SK-N-SH treated with all-trans-retinoic acid at 6 μM for 48 hours (cell line): ENCODE measurements around the gene SMIM30.

ENCODE experiments used
- ATAC-seq: fragments of 200-7000 bp; cut with Tn5 transposase; 3 replicates; pipeline ENCODE4 v1.9.1; 2020; ENCODE audit warnings: mild to moderate bottlenecking, moderate library complexity
- ARNTL ChIP-seq: fragments of 450-650 bp; formaldehyde crosslinking; IDR thresholded peaks from 2 replicates; pipeline ENCODE4 v1.5.0; 2020; ENCODE audit warnings: low read depth, mild to moderate bottlenecking, moderate library complexity, borderline replicate concordance
- BACH2 ChIP-seq: fragments of 250-450 bp; sonication (Bioruptor Pico); IDR thresholded peaks from 2 replicates; pipeline ENCODE4 v1.9.0; 2021; ENCODE audit warnings: mild to moderate bottlenecking, borderline replicate concordance
- CREB5 ChIP-seq: fragments of 250-450 bp; sonication (Bioruptor Pico); IDR thresholded peaks from 2 replicates; pipeline ENCODE4 v1.5.1; 2020; ENCODE audit warnings: low read depth, mild to moderate bottlenecking, moderate library complexity
- CSRNP3 ChIP-seq: fragments of 250-450 bp; sonication (Bioruptor Pico); IDR thresholded peaks from 2 replicates; pipeline ENCODE4 v1.5.1; 2021; ENCODE audit warnings: mild to moderate bottlenecking, moderate library complexity
- ESRRG ChIP-seq: fragments of 250-450 bp; sonication (Bioruptor Pico); IDR thresholded peaks from 2 replicates; pipeline ENCODE4 v1.6.1; 2021; ENCODE audit warnings: mild to moderate bottlenecking
- GLIS3 ChIP-seq: fragments of 250-450 bp; sonication (Bioruptor Pico); IDR thresholded peaks from 2 replicates; pipeline ENCODE4 v1.5.0; 2020; ENCODE audit warnings: mild to moderate bottlenecking, moderate library complexity
- ISL1 ChIP-seq: fragments of 250-450 bp; sonication (Bioruptor Pico); IDR thresholded peaks from 2 replicates; pipeline ENCODE4 v2.1.2; 2022; ENCODE audit warnings: mild to moderate bottlenecking, moderate library complexity
- OSR1 ChIP-seq: fragments of 250-450 bp; sonication (Bioruptor Pico); IDR thresholded peaks from 2 replicates; pipeline ENCODE4 v1.8.0; 2022; ENCODE audit warnings: moderate library complexity, mild to moderate bottlenecking, inconsistent platforms
- PATZ1 ChIP-seq: fragments of 250-450 bp; sonication (Bioruptor Pico); IDR thresholded peaks from 2 replicates; pipeline ENCODE4 v1.8.0; 2020; ENCODE audit warnings: mild to moderate bottlenecking, moderate library complexity, borderline replicate concordance
- POU6F1 ChIP-seq: fragments of 250-450 bp; sonication (Bioruptor Pico); IDR thresholded peaks from 2 replicates; pipeline ENCODE4 v1.8.0; 2021; ENCODE audit warnings: low read depth, mild to moderate bottlenecking, moderate library complexity, borderline replicate concordance
- PPARA ChIP-seq: fragments of 250-450 bp; sonication (Bioruptor Pico); IDR thresholded peaks from 2 replicates; pipeline ENCODE4 v1.5.0; 2020; ENCODE audit warnings: mild to moderate bottlenecking, borderline replicate concordance
- SNAI2 ChIP-seq: fragments of 250-450 bp; sonication (Bioruptor Pico); IDR thresholded peaks from 2 replicates; pipeline ENCODE4 v1.5.0; 2020; ENCODE audit warnings: mild to moderate bottlenecking, moderate library complexity
- TCF4 ChIP-seq: fragments of 250-450 bp; sonication (Bioruptor Pico); IDR thresholded peaks from 2 replicates; pipeline ENCODE4 v1.8.0; 2021; ENCODE audit warnings: mild to moderate bottlenecking, moderate library complexity, borderline replicate concordance
- TSHZ2 ChIP-seq: fragments of 250-450 bp; sonication (Bioruptor Pico); IDR thresholded peaks from 2 replicates; pipeline ENCODE4 v1.5.0; 2020; ENCODE audit warnings: mild to moderate bottlenecking, moderate library complexity
- ZC3H10 ChIP-seq: fragments of 250-450 bp; sonication (Bioruptor Pico); IDR thresholded peaks from 2 replicates; pipeline ENCODE4 v1.5.1; 2021; ENCODE audit warnings: mild to moderate bottlenecking, moderate library complexity
- ZFP3 ChIP-seq: fragments of 250-450 bp; sonication (Bioruptor Pico); IDR thresholded peaks from 2 replicates; pipeline ENCODE4 v1.5.0; 2020; ENCODE audit warnings: mild to moderate bottlenecking, moderate library complexity
- ZFP30 ChIP-seq: fragments of 450-650 bp; formaldehyde crosslinking; IDR thresholded peaks from 2 replicates; pipeline ENCODE4 v1.5.0; 2022; ENCODE audit warnings: mild to moderate bottlenecking, moderate library complexity
- ZNF565 ChIP-seq: fragments of 450-650 bp; formaldehyde crosslinking; conservative IDR thresholded peaks from 2 replicates; pipeline ENCODE4 v1.5.0; 2020; ENCODE audit warnings: low read depth, mild to moderate bottlenecking, moderate library complexity
- ZNF8 ChIP-seq: fragments of 450-650 bp; formaldehyde crosslinking; IDR thresholded peaks from 2 replicates; pipeline ENCODE4 v1.5.0; 2020; ENCODE audit warnings: mild to moderate bottlenecking, moderate library complexity

The SMIM30 gene

GRCh38 chr7:113084496-113085172 lies 33.7 kb downstream of the SMIM30 start:
- ATAC-seq: no peak

GRCh38 chr7:113083816-113084495 lies 34.4 kb downstream of the SMIM30 start:
- TF ChIP-seq SNAI2 (CRISPR knock-in tag): no peak
- TF ChIP-seq ARNTL: no peak
- TF ChIP-seq GLIS3 (CRISPR knock-in tag): no peak
- no peak for TF ChIP-seq TSHZ2 (CRISPR knock-in tag)
- no peak for TF ChIP-seq OSR1
- TF ChIP-seq BACH2: no peak
- no peak for TF ChIP-seq ESRRG
- no peak for TF ChIP-seq POU6F1 (CRISPR knock-in tag)
- TF ChIP-seq ISL1 (CRISPR knock-in tag): no peak
- no peak for TF ChIP-seq ZNF8 (CRISPR knock-in tag)
- TF ChIP-seq PATZ1: no peak
- no peak for TF ChIP-seq ZNF565 (CRISPR knock-in tag)
- no peak for TF ChIP-seq ZFP3 (CRISPR knock-in tag)
- no peak for TF ChIP-seq ZC3H10
- TF ChIP-seq TCF4 (CRISPR knock-in tag): no peak
- no peak for TF ChIP-seq CREB5
- no peak for TF ChIP-seq CSRNP3 (CRISPR knock-in tag)
- TF ChIP-seq, all 23 proteins: peak for 0
- no peak for ATAC-seq

More at GRCh38 chr7:113084496-113085172, 33.7 kb downstream of the SMIM30 start:
- TF ChIP-seq TCF4 (CRISPR knock-in tag): no peak
- TF ChIP-seq SNAI2 (CRISPR knock-in tag): no peak
- no peak for TF ChIP-seq ZNF8 (CRISPR knock-in tag)

- no peak for ATAC-seq
- TF ChIP-seq ESRRG (no peak), OSR1 (no peak), GLIS3 (CRISPR knock-in tag) (no peak), PPARA (no peak), ZFP30 (CRISPR knock-in tag) (no peak)
- TF ChIP-seq, all 23 proteins: peak for 0
These were observed 35.1 kb downstream of the SMIM30 start for GRCh38 chr7:113083132-113083815.
